GM12874 (cell line): ENCODE data around the gene MAP4K5.

Experiments used
- CTCF ChIP-seq: IDR thresholded peaks from 2 replicates; pipeline ENCODE4 v1.5.1; 2011; ENCODE audit warnings: low read depth, mild to moderate bottlenecking, control low read depth, low read length, moderate library complexity; ENCODE audit not compliant: insufficient read depth

The MAP4K5 gene

GRCh38 chr14:50559990-50560930 lies 27.9 kb upstream of the MAP4K5 start, which contains the start of gene ATL1:
Gene ATL1 (plus strand): TSS chr14:50560145. CDS start chr14:50560266, 121 bp downstream.
- TF ChIP-seq CTCF, result no peak

GRCh38 chr14:50551877-50552276 lies 19.5 kb upstream of the MAP4K5 start:
- TF ChIP-seq CTCF, result no peak

GRCh38 chr14:50550294-50550693 lies 17.9 kb upstream of the MAP4K5 start:
- no peak for TF ChIP-seq CTCF

- TF ChIP-seq CTCF, result no peak
Measured at GRCh38 chr14:50545618-50546017, 13.2 kb upstream of the MAP4K5 start.

GRCh38 chr14:50544911-50545310 lies 12.5 kb upstream of the MAP4K5 start:
- no peak for TF ChIP-seq CTCF

- TF ChIP-seq CTCF, result peak; percentile 57
Measured at GRCh38 chr14:50542941-50543418, 10.6 kb upstream of the MAP4K5 start.

- TF ChIP-seq CTCF, result no peak
Measured at GRCh38 chr14:50541159-50541567, 8.8 kb upstream of the MAP4K5 start.
